SU-DHL-6 (cell line): ENCODE results near the gene LCORL.

Experiments used
- H2AFZ ChIP-seq: fragments of 200-600 bp; sonication (generic); 2 replicates; pipeline ENCODE4 v1.6.1; 2014; ENCODE audit warnings: low read depth, mild to moderate bottlenecking, moderate library complexity, mixed read lengths, antibody characterized with exemption, low read length; ENCODE audit not compliant: severe bottlenecking
- H3F3A ChIP-seq: fragments of 200-600 bp; shearing (Covaris generic); 2 replicates; pipeline ENCODE4 v1.6.0; 2016; ENCODE audit warnings: antibody characterized with exemption, mild to moderate bottlenecking; ENCODE audit not compliant: insufficient read depth
- H3K27ac ChIP-seq: fragments of 200-600 bp; sonication (generic); 2 replicates; pipeline ENCODE4 v1.5.1; 2016; ENCODE audit warnings: low read depth, mild to moderate bottlenecking, low read length, moderate library complexity, mixed read lengths
- H3K27me3 ChIP-seq: fragments of 200-600 bp; sonication (generic), shearing (Covaris generic); 2 replicates; pipeline ENCODE4 v1.6.0; 2014; ENCODE audit warnings: mild to moderate bottlenecking, low read length
- H3K36me3 ChIP-seq: fragments of 200-600 bp; sonication (generic); 2 replicates; pipeline ENCODE4 v1.6.1; 2014; ENCODE audit warnings: mild to moderate bottlenecking, low read length, mixed read lengths
- H3K4me2 ChIP-seq: fragments of 300-600, 200-600 bp; shearing (Covaris generic), sonication (generic); 2 replicates; pipeline ENCODE4 v1.6.0; 2014; ENCODE audit warnings: low read length, low read depth, mild to moderate bottlenecking; ENCODE audit not compliant: poor library complexity, severe bottlenecking
- H3K4me3 ChIP-seq: fragments of 200-600 bp; sonication (generic); 2 replicates; pipeline ENCODE4 v1.5.1; 2014; ENCODE audit warnings: antibody characterized with exemption, low read length, mild to moderate bottlenecking, mixed read lengths; ENCODE audit not compliant: insufficient read depth, poor library complexity, severe bottlenecking
- H3K79me2 ChIP-seq: fragments of 200-600 bp; sonication (generic); 2 replicates; pipeline ENCODE4 v1.6.1; 2014; ENCODE audit warnings: mild to moderate bottlenecking, low read length, moderate library complexity; ENCODE audit not compliant: insufficient read depth
- H3K9ac ChIP-seq: fragments of 200-600 bp; sonication (generic); 2 replicates; pipeline ENCODE4 v1.7.0; 2014; ENCODE audit warnings: mild to moderate bottlenecking, low read length
- H3K9me2 ChIP-seq: fragments of 200-600 bp; sonication (generic); replicated peaks from 2 replicates; pipeline ENCODE4 v1.6.1; 2014; ENCODE audit warnings: low read length; ENCODE audit not compliant: insufficient read depth
- H3K9me3 ChIP-seq: fragments of 200-600 bp; sonication (generic); 2 replicates; pipeline ENCODE4 v1.6.1; 2014; ENCODE audit warnings: low read length, mixed read lengths; ENCODE audit not compliant: insufficient read depth
- H4K20me1 ChIP-seq: fragments of 200-600 bp; sonication (generic); 2 replicates; pipeline ENCODE4 v1.6.1; 2014; ENCODE audit warnings: low read depth, mild to moderate bottlenecking, antibody characterized with exemption, low read length, moderate library complexity, mixed read lengths
- CTCF ChIP-seq: fragments of 200-600 bp; sonication (generic); IDR thresholded peaks from one replicate; pipeline ENCODE4 v1.5.1; 2017; ENCODE audit warnings: antibody characterized with exemption, mild to moderate bottlenecking, low read length, moderate library complexity; ENCODE audit not compliant: insufficient read depth, poor library complexity, severe bottlenecking
- EZH2phosphoT487 ChIP-seq: fragments of 200-600 bp; sonication (generic), shearing (Covaris generic); conservative IDR thresholded peaks from 2 replicates; pipeline ENCODE4 v1.6.1; 2018; ENCODE audit warnings: mild to moderate bottlenecking, antibody characterized with exemption, low read length, moderate library complexity, mixed read lengths

Gene LCORL

GRCh38 chr4:18020145-18020670 lies 1.3 kb downstream of the LCORL start:
- H3K27me3 ChIP-seq, result no peaks in the 10 kb centered on the region
- peak overlapping the region; percentile 95 for H3K4me2 ChIP-seq
- H3K4me3 ChIP-seq, result peak overlapping the region; percentile 81
- H3K9me2 ChIP-seq, result no peaks in the 10 kb centered on the region
- no peaks in the 10 kb centered on the region for H3K36me3 ChIP-seq
- H4K20me1 ChIP-seq, result peaks cover 53% of the 10 kb centered on the region
- 0 out of 2 replicates have a peak, but pooled peaks cover 3% of the 10 kb centered on the region for H3F3A ChIP-seq
- 0 out of 2 replicates have a peak overlapping the region, but pooled peaks have one; percentile 72 for H3K27ac ChIP-seq
- no peaks in the 10 kb centered on the region for H3K9me3 ChIP-seq
- H3K9ac ChIP-seq, result peak overlapping the region; percentile 93
- H3K79me2 ChIP-seq, result peaks cover 55% of the 10 kb centered on the region
- no peak for TF ChIP-seq CTCF
- no peak for TF ChIP-seq EZH2phosphoT487
- H2AFZ ChIP-seq, result no peak overlapping the region

DNA sequence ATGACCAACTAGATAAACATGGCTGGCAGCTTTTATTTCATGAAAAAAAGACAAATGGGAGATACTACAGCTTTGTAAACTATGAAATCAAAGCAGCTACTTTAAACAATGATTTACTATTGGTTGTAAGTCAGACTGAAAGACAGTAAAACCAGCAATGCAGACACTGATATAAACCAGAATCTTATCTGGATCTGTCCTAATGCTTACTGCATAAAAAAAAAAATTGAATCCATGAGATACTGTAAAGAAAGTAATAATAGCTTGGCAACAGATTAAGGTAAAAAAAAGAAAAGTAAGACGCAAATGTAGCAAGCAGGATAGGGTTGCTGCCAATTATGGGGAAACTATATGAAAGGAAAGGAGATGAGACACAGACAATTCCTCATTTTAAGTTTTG lies 7.3 kb downstream of the LCORL start:
- Histone ChIP-seq H3K4me2 (no peak overlapping the region), H3K27me3 (no peaks in the 10 kb centered on the region), H3K4me3 (no peak overlapping the region), H3K9me2 (no peaks in the 10 kb centered on the region; the same call in 1 of the 2 replicates), H3K27ac (no peak overlapping the region), H3F3A (no peaks in the 10 kb centered on the region), H3K9ac (no peak overlapping the region), H3K36me3 (no peaks in the 10 kb centered on the region), H3K9me3 (no peaks in the 10 kb centered on the region), H3K79me2 (peaks cover 100% of the 10 kb centered on the region), H2AFZ (no peak overlapping the region), H4K20me1 (peaks cover 60% of the 10 kb centered on the region)
- TF ChIP-seq CTCF, result no peak
- TF ChIP-seq EZH2phosphoT487, result no peak

DNA sequence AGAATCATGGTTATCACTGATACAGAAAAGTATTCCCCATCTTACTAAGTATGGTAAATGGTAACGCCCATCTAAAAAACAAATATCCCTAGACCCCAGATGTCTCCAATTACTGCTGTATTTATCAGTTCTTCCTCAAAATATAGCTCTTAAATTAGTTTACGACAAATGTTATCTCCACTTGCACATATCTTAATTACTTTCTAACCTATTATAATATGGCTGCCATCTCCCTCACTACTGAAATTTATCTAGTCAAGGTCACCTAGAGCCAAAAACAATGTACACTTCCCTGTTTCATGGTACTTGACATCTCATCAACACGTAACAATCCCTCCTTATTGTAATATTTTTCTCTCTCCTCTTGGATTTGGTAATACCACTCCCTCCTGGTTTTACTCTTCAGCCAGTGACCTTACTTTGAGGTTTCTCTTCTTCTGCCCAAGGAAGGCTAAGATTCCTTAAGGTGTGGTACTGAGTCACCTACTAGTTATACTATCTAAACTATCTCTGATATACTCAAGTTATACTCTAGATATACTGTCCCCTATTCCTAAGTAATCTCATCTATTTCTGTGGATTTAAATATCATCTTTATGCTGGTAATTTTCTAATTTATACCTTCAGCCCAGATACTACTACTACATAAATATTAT lies 8.6 kb downstream of the LCORL start:
- TF ChIP-seq CTCF, result no peak
- TF ChIP-seq EZH2phosphoT487, result no peak
- Histone ChIP-seq H3K9ac (no peak overlapping the region), H3K9me3 (no peaks in the 10 kb centered on the region), H4K20me1 (peaks cover 47% of the 10 kb centered on the region), H3K9me2 (no peaks in the 10 kb centered on the region; the same call in 1 of the 2 replicates), H3K79me2 (peaks cover 100% of the 10 kb centered on the region), H3F3A (no peaks in the 10 kb centered on the region), H3K27me3 (no peaks in the 10 kb centered on the region), H3K4me2 (no peak overlapping the region), H2AFZ (no peak overlapping the region), H3K27ac (no peak overlapping the region), H3K36me3 (peaks cover under 1% of the 10 kb centered on the region; the same call in 1 of the 2 replicates), H3K4me3 (no peak overlapping the region)
